HK-2 (cell line): ENCODE data around the gene SLC25A31.

Source experiments
- DNase-seq: peaks from one replicate; pipeline ENCODE4 v3.0.0-alpha.2; 2018; ENCODE audit not compliant: unreplicated experiment

The SLC25A31 gene

GRCh38 chr4:127777487-127777886, 47.3 kb downstream of the SLC25A31 start:
- no peak for DNase-seq

- no peak for DNase-seq
Observed at GRCh38 chr4:127778102-127778501, 47.9 kb downstream of the SLC25A31 start.

GRCh38 chr4:127780598-127780997, 50.4 kb downstream of the SLC25A31 start:
- no peak for DNase-seq

GRCh38 chr4:127781300-127782024, 51.3 kb downstream of the SLC25A31 start:
- DNase-seq = no peak

- DNase-seq = peak; percentile 92
Observed at GRCh38 chr4:127782025-127782274, 51.8 kb downstream of the SLC25A31 start.

- DNase-seq = no peak
Observed at GRCh38 chr4:127782275-127783025, 52.2 kb downstream of the SLC25A31 start, which contains the start of gene HSPA4L. Gene HSPA4L, plus strand, starts transcription at chr4:127782322. Its CDS starts 229 bp downstream, at chr4:127782551.

GRCh38 chr4:127783026-127783769, 53.0 kb downstream of the SLC25A31 start:
- DNase-seq = peak; percentile 62

- no peak for DNase-seq
Observed at GRCh38 chr4:127783955-127784770, 54.0 kb downstream of the SLC25A31 start.

GRCh38 chr4:127788517-127788916, 58.3 kb downstream of the SLC25A31 start:
- no peak for DNase-seq

- DNase-seq = no peak
Observed at GRCh38 chr4:127791391-127791790, 61.2 kb downstream of the SLC25A31 start.

- no peak for DNase-seq
Observed at GRCh38 chr4:127793528-127793927, 63.3 kb downstream of the SLC25A31 start.

- no peak for DNase-seq
Observed at GRCh38 chr4:127799711-127800110, 69.5 kb downstream of the SLC25A31 start.

- no peak for DNase-seq
Observed at GRCh38 chr4:127809173-127809800, 79.1 kb downstream of the SLC25A31 start.

GRCh38 chr4:127810551-127810950, 80.4 kb downstream of the SLC25A31 start:
- no peak for DNase-seq

GRCh38 chr4:127822430-127822829, 92.2 kb downstream of the SLC25A31 start:
- DNase-seq = no peak
